OCI-LY7 (cell line): ENCODE measurements around the gene IST1. TPM values are rescaled to one million over a fixed set of nuclear protein-coding genes. Genes with fewer than 3 reads are reported as not detected.

Experiments
- BruUV-seq: library from RNA; stranded (reverse); fragments of 400-500 nt; replicated peaks from 2 replicates; lab custom pipeline; 2021; lab: Mats Ljungman, UMichigan
- CTCF ChIA-PET: fragments of 300-600 bp; sonication (Branson Sonifier 250); formaldehyde crosslinking; loops from one replicate; lab custom pipeline; 2022; ENCODE audit warnings: antibody characterized with exemption; ENCODE audit not compliant: unreplicated experiment; lab: Charles Lee
- POLR2A ChIA-PET: fragments of 300-600 bp; sonication (Branson Sonifier 250); formaldehyde crosslinking; loops from one replicate; lab custom pipeline; 2022; ENCODE audit warnings: antibody characterized with exemption; lab: Charles Lee
- DNase-seq: peaks from one replicate; pipeline ENCODE4 v3.0.0-alpha.2; 2015; ENCODE audit warnings: low spot score
- H2AFZ ChIP-seq: fragments of 200-600 bp; sonication (generic), shearing (Covaris generic); 2 replicates; pipeline ENCODE4 v1.6.1; 2014; ENCODE audit warnings: mild to moderate bottlenecking, antibody characterized with exemption, low read length, moderate library complexity
- H3K27ac ChIP-seq: fragments of 200-600 bp; sonication (generic); 2 replicates; pipeline ENCODE4 v1.5.1; 2014; ENCODE audit warnings: mixed run types, low read depth, mild to moderate bottlenecking, moderate library complexity, low read length, inconsistent platforms; ENCODE audit not compliant: poor library complexity, severe bottlenecking
- H3K36me3 ChIP-seq: fragments of 200-600 bp; sonication (generic); 2 replicates; pipeline ENCODE4 v1.6.1; 2014; ENCODE audit warnings: mild to moderate bottlenecking, antibody characterized with exemption, low read length, moderate library complexity, mixed read lengths; ENCODE audit not compliant: insufficient read depth
- H3K4me1 ChIP-seq: fragments of 200-600 bp; sonication (generic); 2 replicates; pipeline ENCODE4 v1.5.1; 2014; ENCODE audit warnings: mild to moderate bottlenecking, low read length; ENCODE audit not compliant: insufficient read depth, poor library complexity, severe bottlenecking
- H3K4me2 ChIP-seq: fragments of 200-600 bp; sonication (generic); 2 replicates; pipeline ENCODE4 v1.6.1; 2014; ENCODE audit warnings: mild to moderate bottlenecking, low read length
- H3K4me3 ChIP-seq: fragments of 200-600 bp; sonication (generic); 2 replicates; pipeline ENCODE4 v1.5.1; 2014; ENCODE audit warnings: mild to moderate bottlenecking, low read depth, low read length; ENCODE audit not compliant: poor library complexity, severe bottlenecking
- H3K79me2 ChIP-seq: fragments of 200-600 bp; sonication (generic); 2 replicates; pipeline ENCODE4 v1.6.1; 2016; ENCODE audit warnings: low read depth, mild to moderate bottlenecking, low read length, moderate library complexity, mixed read lengths; ENCODE audit not compliant: insufficient read depth
- H3K9me2 ChIP-seq: fragments of 200-600 bp; sonication (generic); 2 replicates; pipeline ENCODE4 v1.6.1; 2016; ENCODE audit warnings: mild to moderate bottlenecking, low read length, mixed read lengths; ENCODE audit not compliant: insufficient read depth
- H3K9me3 ChIP-seq: fragments of 200-600 bp; sonication (generic); 2 replicates; pipeline ENCODE4 v1.6.1; 2014; ENCODE audit warnings: mild to moderate bottlenecking, mixed run types, low read length, mixed read lengths
- H4K20me1 ChIP-seq: fragments of 200-600 bp; sonication (generic); 2 replicates; pipeline ENCODE4 v1.6.1; 2014; ENCODE audit warnings: mild to moderate bottlenecking, antibody characterized with exemption, low read length, moderate library complexity, mixed read lengths; ENCODE audit not compliant: insufficient read depth
- CTCF ChIP-seq: fragments of 200-600 bp; sonication (generic); conservative IDR thresholded peaks from 2 replicates; pipeline ENCODE4 v1.5.1; 2014; ENCODE audit warnings: mild to moderate bottlenecking, antibody characterized with exemption, low read length, moderate library complexity, mixed read lengths
- EZH2phosphoT487 ChIP-seq: fragments of 200-600 bp; sonication (generic); IDR thresholded peaks from 2 replicates; pipeline ENCODE4 v1.6.1; 2018; ENCODE audit warnings: low read depth, borderline replicate concordance, mild to moderate bottlenecking, mixed run types, antibody characterized with exemption, low read length, moderate library complexity, mixed read lengths
- intact Hi-C: fragments of 100-400 bp; cut with micrococcal nuclease; formaldehyde crosslinking; loops from one replicate; pipeline ENCODE4 v1.10.0; 2022; ENCODE audit not compliant: unreplicated experiment
- total RNA-seq, 2 experiments: library from RNA; depleted of rRNA in 1 of 2; stranded (reverse); fragments of >200 nt in 1 of 2; shearing (Covaris generic) in 1 of 2; gene quantifications; 2 replicates each; pipeline ENCODE4 v1.2.3, GENCODE V29; 2014 to 2022

IST1 gene
- total RNA-seq, 2 experiments from 2014 or later = 147 to 200 TPM

- no peaks in the 10 kb centered on the region for H3K9me2 ChIP-seq
- H2AFZ ChIP-seq = no peak overlapping the region
- no peaks in the 10 kb centered on the region for H3K9me3 ChIP-seq
- H3K4me2 ChIP-seq = no peak overlapping the region
- peaks cover 87% of the 10 kb centered on the region for H3K79me2 ChIP-seq
- POLR2A ChIA-PET = interaction anchor here (0.9 to 2.6 kb wide), 5 partner anchors 15 to 244 kb away, joined by 4 to 18 read pairs (median 5); partner anchors contain the start of gene ZNF821
- peaks cover 28% of the 10 kb centered on the region for H3K4me1 ChIP-seq
- H3K27ac ChIP-seq = no peak overlapping the region
- no TSS peak for BruUV-seq
- intact Hi-C loops = no loop called here
- no peak for DNase-seq
- H3K36me3 ChIP-seq = peaks cover 38% of the 10 kb centered on the region
- no peak for TF ChIP-seq EZH2phosphoT487
- no peak overlapping the region for H3K4me3 ChIP-seq
- H4K20me1 ChIP-seq = no peaks in the 10 kb centered on the region
- CTCF ChIA-PET = no interaction called here
These were observed 3.8 kb downstream of the IST1 start for GRCh38 chr16:71899171-71899570.

- no peak overlapping the region for H3K4me2 ChIP-seq
These were observed 7.5 kb downstream of the IST1 start for GRCh38 chr16:71902656-71903365.

GRCh38 chr16:71903608-71904007 lies 8.3 kb downstream of the IST1 start:
- Histone ChIP-seq H3K9me2 (no peaks in the 10 kb centered on the region), H3K9me3 (no peaks in the 10 kb centered on the region), H3K27ac (no peak overlapping the region), H3K4me2 (no peak overlapping the region; the same call in 1 of the 2 replicates), H4K20me1 (0 out of 2 replicates have a peak, but pooled peaks cover 4% of the 10 kb centered on the region), H2AFZ (no peak overlapping the region), H3K4me3 (no peak overlapping the region), H3K36me3 (peaks cover 39% of the 10 kb centered on the region), H3K79me2 (peaks cover 99% of the 10 kb centered on the region), H3K4me1 (peaks cover 18% of the 10 kb centered on the region)
- DNase-seq = no peak
- CTCF ChIA-PET = no interaction called here
- no TSS peak for BruUV-seq
- TF ChIP-seq CTCF (no peak), EZH2phosphoT487 (no peak)
- intact Hi-C loops = no loop called here
- POLR2A ChIA-PET = interaction anchor here (0.8 to 1.8 kb wide), 5 partner anchors 12 to 95 kb away, joined by 3 to 4 read pairs (median 3); partner anchors contain the start of gene AP1G1

More at GRCh38 chr16:71902656-71903365, 7.5 kb downstream of the IST1 start:
- ChIA-PET POLR2A (interaction anchor here (0.6 to 1.8 kb wide), 7 partner anchors 13 to 1618 kb away, joined by 3 to 4 read pairs (median 3); partner anchors contain the start of gene AP1G1), CTCF (no interaction called here)
- Histone ChIP-seq H3K4me1 (peaks cover 18% of the 10 kb centered on the region), H3K36me3 (peaks cover 42% of the 10 kb centered on the region), H3K27ac (no peak overlapping the region), H2AFZ (no peak overlapping the region), H4K20me1 (no peaks in the 10 kb centered on the region), H3K79me2 (peaks cover 99% of the 10 kb centered on the region), H3K9me2 (no peaks in the 10 kb centered on the region), H3K9me3 (no peaks in the 10 kb centered on the region), H3K4me3 (no peak overlapping the region)
- no TSS peak for BruUV-seq
- intact Hi-C loops = no loop called here
- TF ChIP-seq EZH2phosphoT487 (no peak), CTCF (no peak)
- no peak for DNase-seq
